Stimulated activated CD4-positive, alpha-beta T cell treated with anti-CD3 and anti-CD28 coated beads, Interleukin-12 subunit alpha, Interleukin-12 subunit beta, amount 100 ng/mL, for 4 hours (primary cell): ENCODE data around the gene SPIN4.
"Not testable (repeated sequence)": the region's sequence is repeated elsewhere in the genome, so short reads cannot be mapped to it uniquely, and the experiment has no call there.

Experiments used
- DNase-seq: peaks from one replicate; pipeline ENCODE4 v3.0.0-alpha.2; 2020

SPIN4 gene

GRCh38 chrX:63350941-63351616 lies at the start of gene SPIN4:
SPIN4 (minus strand) TSS chrX:63351332; CDS start chrX:63350819, 513 bp downstream.
- peak; percentile 58 for DNase-seq

GRCh38 chrX:63400340-63400739 lies 49.2 kb upstream of the SPIN4 start:
- DNase-seq: no peak

- DNase-seq: no peak
Measured at GRCh38 chrX:63394872-63395271, 43.7 kb upstream of the SPIN4 start.

GRCh38 chrX:63393094-63393493 lies 42.0 kb upstream of the SPIN4 start:
- not testable (repeated sequence) for DNase-seq

GRCh38 chrX:63387411-63387810 lies 36.3 kb upstream of the SPIN4 start:
- no peak for DNase-seq

- not testable (repeated sequence) for DNase-seq
Measured at GRCh38 chrX:63384263-63384662, 33.1 kb upstream of the SPIN4 start.

- not testable (repeated sequence) for DNase-seq
Measured at GRCh38 chrX:63373012-63373411, 21.9 kb upstream of the SPIN4 start.

- not testable (repeated sequence) for DNase-seq
Measured at GRCh38 chrX:63367699-63368098, 16.6 kb upstream of the SPIN4 start.

- no peak for DNase-seq
Measured at GRCh38 chrX:63363788-63364187, 12.7 kb upstream of the SPIN4 start.

GRCh38 chrX:63361494-63361893 lies 10.4 kb upstream of the SPIN4 start:
- no peak for DNase-seq

- DNase-seq: no peak
Measured at GRCh38 chrX:63354484-63354883, 3.4 kb upstream of the SPIN4 start.

- peak; percentile 9 for DNase-seq
Measured at GRCh38 chrX:63350465-63350877, 661 bp downstream of the SPIN4 start.

- no peak for DNase-seq
Measured at GRCh38 chrX:63349307-63349706, 1.8 kb downstream of the SPIN4 start.

- DNase-seq: no peak
Measured at GRCh38 chrX:63330681-63331080, 20.5 kb downstream of the SPIN4 start.

- no peak for DNase-seq
Measured at GRCh38 chrX:63327788-63328187, 23.3 kb downstream of the SPIN4 start.

GRCh38 chrX:63299596-63299995 lies 51.5 kb downstream of the SPIN4 start:
- no peak for DNase-seq
